ENCODE measurements around the gene PRPF6. TPM values are rescaled to one million over a fixed set of nuclear protein-coding genes. Genes with fewer than 3 reads are reported as not detected.

PRPF6 gene
- total and polyA plus RNA-seq, 9 donors = 46.5 to 84.9 (median 69.7) TPM

DNA sequence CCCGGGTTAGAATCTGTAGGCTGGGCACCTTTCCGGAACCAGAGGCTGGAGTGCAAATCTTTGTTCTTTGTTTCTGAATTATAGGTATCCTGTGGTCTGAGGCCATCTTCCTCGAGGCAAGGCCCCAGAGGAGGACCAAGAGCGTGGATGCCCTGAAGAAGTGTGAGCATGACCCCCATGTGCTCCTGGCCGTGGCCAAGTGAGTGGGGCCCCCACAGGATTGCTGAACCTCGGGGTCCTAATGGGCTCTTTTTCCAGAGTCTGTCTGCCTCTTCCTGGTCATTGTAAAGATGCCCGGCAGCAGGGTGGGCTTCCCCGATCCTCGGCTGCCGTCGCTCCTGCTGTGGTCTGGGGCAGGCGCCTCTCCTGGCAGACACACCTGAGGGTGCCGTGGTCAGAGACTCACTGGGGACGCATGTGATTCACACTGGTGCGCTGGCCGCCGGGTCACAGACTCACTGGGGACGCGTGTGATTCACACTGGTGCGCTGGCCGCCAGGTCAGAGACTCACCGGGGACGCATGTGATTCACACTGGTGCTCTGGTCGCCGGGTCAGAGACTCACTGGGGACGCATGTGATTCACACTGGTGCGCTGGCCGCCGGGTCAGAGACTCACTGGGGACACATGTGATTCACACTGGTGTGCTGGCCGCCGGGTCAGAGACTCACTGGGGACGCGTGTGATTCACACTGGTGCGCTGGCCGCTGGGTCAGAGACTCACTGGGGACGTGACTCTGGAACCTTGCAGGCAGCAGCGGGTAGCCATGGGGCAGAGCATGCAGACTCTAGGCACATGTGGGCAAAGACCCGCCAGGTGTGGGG is 48.6 kb downstream of the PRPF6 start:
- no peaks in the 10 kb centered on the region for H3K27me3 ChIP-seq
- H3K36me3 ChIP-seq = no peaks in the 10 kb centered on the region
- no peak for DNase-seq
- no peaks in the 10 kb centered on the region for H3K9me3 ChIP-seq
- TF ChIP-seq, protein P1, sequence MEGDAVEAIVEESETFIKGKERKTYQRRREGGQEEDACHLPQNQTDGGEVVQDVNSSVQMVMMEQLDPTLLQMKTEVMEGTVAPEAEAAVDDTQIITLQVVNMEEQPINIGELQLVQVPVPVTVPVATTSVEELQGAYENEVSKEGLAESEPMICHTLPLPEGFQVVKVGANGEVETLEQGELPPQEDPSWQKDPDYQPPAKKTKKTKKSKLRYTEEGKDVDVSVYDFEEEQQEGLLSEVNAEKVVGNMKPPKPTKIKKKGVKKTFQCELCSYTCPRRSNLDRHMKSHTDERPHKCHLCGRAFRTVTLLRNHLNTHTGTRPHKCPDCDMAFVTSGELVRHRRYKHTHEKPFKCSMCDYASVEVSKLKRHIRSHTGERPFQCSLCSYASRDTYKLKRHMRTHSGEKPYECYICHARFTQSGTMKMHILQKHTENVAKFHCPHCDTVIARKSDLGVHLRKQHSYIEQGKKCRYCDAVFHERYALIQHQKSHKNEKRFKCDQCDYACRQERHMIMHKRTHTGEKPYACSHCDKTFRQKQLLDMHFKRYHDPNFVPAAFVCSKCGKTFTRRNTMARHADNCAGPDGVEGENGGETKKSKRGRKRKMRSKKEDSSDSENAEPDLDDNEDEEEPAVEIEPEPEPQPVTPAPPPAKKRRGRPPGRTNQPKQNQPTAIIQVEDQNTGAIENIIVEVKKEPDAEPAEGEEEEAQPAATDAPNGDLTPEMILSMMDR (IDR thresholded peaks at IDR 0.05) = no peak
- no peak for TF ChIP-seq POLR2A (IDR thresholded peaks at IDR 0.05)
- no peak overlapping the region for H3K4me3 ChIP-seq
- peaks cover 3% of the 10 kb centered on the region for H3K4me1 ChIP-seq (ENCODE audit: insufficient read depth)
- intact Hi-C loops (cut with DNase I) = loop anchor here in 1 of 4 donors (10.0 kb wide), 1 partner anchor 85 kb away; no protein-coding TSS in a partner anchor
- WGBS, 3 donors = 91 to 94% (median 93%) methylated on average over 29 to 38 of the region's 38 CpGs
- H3K27ac ChIP-seq = no peak overlapping the region

DNA sequence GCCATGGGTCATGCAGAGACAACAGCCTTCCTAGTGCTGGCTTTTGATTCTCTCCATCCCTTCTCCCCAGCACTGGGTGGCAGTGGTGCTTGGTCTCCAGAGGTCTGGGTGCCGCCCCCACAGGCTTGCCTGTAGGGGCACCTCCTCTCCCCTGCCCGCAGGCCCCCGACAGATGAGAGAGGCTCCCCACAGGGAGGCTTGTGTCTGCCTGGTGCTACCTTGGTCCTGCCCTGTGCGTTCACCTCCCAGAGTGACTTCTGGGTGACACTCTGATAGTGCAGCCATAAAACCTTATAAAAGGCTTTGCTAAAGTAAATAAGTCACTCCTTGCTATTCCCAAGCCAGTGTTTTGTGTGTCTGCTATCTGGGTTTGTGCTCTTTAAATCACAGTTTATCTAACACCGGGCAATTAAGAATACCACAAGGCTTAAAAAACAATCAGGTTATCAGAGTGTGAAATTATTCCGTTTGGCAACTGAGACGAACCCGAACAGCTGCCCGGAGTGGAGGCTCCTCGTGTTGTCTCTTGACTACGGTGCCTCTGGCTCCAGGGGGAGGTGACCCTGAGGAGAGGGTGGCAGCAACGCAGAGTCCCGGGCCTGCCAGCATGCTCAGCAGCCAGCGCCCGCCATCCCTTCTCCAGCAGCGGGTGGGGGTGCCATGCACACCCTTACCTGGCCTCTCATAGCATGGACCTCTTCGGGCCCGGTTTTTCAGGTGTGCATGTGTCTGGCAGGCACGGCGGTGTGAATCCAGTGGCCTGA is 49.6 kb downstream of the PRPF6 start:
- no peak overlapping the region for H3K4me3 ChIP-seq
- no peak overlapping the region for H3K27ac ChIP-seq
- no peak for TF ChIP-seq EP300 (IDR thresholded peaks at IDR 0.05)
- TF ChIP-seq POLR2A (IDR thresholded peaks at IDR 0.05) = no peak
- TF ChIP-seq, protein P1 (IDR thresholded peaks at IDR 0.05) = no peak
- H3K4me1 ChIP-seq (ENCODE audit: insufficient read depth) = peaks cover 3% of the 10 kb centered on the region
- H3K27me3 ChIP-seq = no peaks in the 10 kb centered on the region
- WGBS, 3 donors = 78 to 84% (median 80%) methylated on average over 20 of the region's 20 CpGs
- intact Hi-C loops (cut with DNase I) = loop anchor here in 1 of 4 donors (10.0 kb wide), 1 partner anchor 84 kb away; no protein-coding TSS in a partner anchor
- no peaks in the 10 kb centered on the region for H3K36me3 ChIP-seq
- no peak for DNase-seq
- no peaks in the 10 kb centered on the region for H3K9me3 ChIP-seq

DNA sequence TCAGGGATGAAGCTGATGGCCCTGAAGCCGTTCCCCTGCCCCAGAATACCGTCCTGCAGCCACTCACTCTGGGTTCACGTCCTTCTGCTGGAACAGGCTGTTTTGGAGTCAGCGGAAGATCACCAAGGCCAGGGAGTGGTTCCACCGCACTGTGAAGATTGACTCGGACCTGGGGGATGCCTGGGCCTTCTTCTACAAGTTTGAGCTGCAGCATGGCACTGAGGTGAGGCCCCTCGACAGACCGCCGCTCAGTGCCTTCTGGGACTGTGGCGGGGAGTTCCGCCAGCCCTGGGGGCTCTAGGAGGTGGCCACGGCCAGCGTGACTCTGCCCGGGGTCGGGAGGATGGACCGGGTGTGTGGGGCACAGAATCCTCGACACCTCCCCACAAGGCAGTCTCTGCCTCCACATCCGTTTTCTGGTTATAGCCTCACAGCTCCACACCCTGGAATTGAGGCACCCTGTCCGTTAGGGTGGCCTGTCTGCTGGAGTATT is 50.9 kb downstream of the PRPF6 start:
- no peak overlapping the region for H3K4me3 ChIP-seq
- intact Hi-C loops (cut with DNase I) = loop anchor here in 1 of 4 donors (10.0 kb wide), 1 partner anchor 83 kb away; no protein-coding TSS in a partner anchor
- peaks cover 3% of the 10 kb centered on the region for H3K4me1 ChIP-seq (ENCODE audit: insufficient read depth)
- no peaks in the 10 kb centered on the region for H3K27me3 ChIP-seq
- no peaks in the 10 kb centered on the region for H3K36me3 ChIP-seq
- H3K27ac ChIP-seq = no peak overlapping the region
- 90 to 91% (median 90%) methylated on average over 18 to 19 of the region's 19 CpGs for WGBS, 3 donors
- DNase-seq = no peak
- H3K9me3 ChIP-seq = no peaks in the 10 kb centered on the region
- no peak for TF ChIP-seq EP300 (IDR thresholded peaks at IDR 0.05)
- TF ChIP-seq, protein P1 (IDR thresholded peaks at IDR 0.05) = no peak
- no peak for TF ChIP-seq POLR2A (IDR thresholded peaks at IDR 0.05)
